GM12801 (cell line): ENCODE measurements around the gene LRRC28.

Source experiments
- TF ChIP-seq, protein P1 (sequence below): IDR thresholded peaks from one replicate; pipeline ENCODE4 v1.5.1; 2011; ENCODE audit warnings: control low read depth; ENCODE audit not compliant: insufficient read length; ENCODE audit errors: extremely low read depth

LRRC28 gene

DNA sequence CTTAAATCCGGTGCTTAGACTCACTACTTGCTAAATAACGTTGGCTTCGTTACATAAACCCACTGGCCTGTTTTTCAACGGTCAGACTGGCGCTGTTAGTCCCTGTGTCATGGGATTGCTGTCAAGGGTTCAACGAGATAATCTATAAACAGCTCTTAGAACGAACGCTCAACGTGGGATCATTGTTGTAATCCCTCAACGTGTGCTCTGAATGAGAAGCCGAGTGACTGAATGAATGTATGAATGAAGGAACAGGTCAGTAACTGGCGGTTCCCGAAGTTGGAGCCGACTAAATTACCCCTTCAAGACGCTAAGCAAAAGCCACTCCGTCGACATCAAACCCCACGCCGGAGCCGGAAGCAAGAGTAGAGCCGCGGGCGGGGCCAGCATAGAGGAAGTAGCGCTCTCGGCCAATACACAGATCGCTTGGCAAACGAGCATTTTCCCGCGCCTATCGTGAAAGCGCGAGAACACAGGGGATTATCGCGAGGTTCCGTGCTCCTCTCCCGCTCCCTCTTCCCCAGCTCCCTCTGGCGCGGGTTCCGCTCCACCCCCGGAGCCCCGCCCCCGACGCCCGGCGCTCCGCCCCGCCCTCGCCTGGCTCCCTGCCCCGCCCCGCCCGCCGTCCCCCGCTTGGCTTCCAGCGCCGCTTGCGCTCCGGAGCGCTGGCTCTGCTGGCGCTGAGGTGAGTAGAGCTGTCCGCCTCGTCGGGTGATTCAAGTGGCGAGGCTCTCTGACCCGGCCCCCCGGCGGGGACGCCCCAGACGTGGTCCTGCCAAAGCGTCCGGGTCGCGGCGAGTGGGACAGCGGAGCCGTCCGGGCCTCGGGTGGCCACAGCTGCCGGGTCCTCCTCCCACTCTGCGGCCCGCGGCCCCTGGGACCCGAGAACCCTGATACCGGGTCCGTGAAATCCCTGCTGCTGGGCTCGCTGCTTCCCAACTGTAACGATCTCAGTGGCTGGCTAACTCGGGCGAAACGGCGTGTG, at the start of gene LRRC28:
LRRC28 (plus strand) TSS at position 625 of the 985 bp plus-strand sequence. CDS start 4,477 bp downstream, outside the sequence.
- TF ChIP-seq, protein P1, sequence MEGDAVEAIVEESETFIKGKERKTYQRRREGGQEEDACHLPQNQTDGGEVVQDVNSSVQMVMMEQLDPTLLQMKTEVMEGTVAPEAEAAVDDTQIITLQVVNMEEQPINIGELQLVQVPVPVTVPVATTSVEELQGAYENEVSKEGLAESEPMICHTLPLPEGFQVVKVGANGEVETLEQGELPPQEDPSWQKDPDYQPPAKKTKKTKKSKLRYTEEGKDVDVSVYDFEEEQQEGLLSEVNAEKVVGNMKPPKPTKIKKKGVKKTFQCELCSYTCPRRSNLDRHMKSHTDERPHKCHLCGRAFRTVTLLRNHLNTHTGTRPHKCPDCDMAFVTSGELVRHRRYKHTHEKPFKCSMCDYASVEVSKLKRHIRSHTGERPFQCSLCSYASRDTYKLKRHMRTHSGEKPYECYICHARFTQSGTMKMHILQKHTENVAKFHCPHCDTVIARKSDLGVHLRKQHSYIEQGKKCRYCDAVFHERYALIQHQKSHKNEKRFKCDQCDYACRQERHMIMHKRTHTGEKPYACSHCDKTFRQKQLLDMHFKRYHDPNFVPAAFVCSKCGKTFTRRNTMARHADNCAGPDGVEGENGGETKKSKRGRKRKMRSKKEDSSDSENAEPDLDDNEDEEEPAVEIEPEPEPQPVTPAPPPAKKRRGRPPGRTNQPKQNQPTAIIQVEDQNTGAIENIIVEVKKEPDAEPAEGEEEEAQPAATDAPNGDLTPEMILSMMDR: no peak

DNA sequence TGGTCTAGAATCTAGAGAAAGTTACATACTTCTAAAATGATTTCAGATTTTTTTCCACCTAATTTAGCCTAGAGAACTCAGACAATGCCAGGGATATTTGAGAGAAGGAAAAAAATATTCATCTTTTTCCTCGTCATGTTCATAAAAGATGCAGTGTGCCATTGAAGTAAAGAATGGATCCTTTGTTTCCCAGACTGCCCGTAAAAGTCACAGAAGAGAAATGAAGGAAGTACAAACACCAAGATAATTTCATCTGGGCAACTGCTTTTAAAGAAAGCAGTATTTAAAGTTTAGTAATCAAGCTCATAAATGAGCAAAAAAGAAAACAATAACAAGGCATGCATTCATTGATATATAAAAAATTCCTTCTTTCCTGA, 49.1 kb upstream of the LRRC28 start:
- TF ChIP-seq, protein P1: no peak

DNA sequence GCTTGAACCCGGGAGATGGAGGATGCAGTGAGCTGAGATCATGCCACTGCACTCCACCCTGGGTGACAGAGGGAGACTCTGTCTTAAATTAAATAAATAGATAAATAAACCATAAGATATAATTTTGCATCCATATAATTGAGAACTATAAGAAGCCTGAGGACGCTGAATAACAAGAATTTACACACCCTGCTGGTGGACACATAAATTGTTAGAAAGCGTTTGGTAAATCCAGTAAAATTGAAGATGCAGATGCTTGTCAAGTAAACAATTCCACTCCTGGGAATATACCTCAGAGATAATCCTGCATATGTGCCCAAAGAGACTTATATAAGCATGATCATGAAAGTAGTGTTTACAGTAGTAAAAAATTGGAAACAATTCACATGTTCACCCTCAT, 43.6 kb upstream of the LRRC28 start:
- TF ChIP-seq, protein P1: no peak

DNA sequence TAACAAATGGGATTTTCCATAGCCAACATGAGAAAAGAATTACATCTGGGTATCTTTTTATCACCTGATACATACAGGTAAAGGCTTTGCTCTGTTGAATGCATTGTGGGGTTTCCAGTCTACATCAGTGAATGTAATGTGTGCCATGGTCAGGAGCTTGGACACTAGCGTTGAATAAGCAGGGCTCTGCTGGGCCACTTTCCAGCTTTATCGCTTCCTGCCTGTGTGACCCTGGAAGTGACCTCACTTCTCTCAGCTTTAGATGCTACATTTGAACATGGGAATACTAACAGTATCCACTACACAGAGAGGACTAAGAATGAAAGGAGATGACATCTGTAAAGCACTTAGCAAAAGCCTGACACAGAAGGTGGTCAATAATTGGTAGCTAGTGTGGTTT, 42.0 kb upstream of the LRRC28 start:
- TF ChIP-seq, protein P1: no peak

DNA sequence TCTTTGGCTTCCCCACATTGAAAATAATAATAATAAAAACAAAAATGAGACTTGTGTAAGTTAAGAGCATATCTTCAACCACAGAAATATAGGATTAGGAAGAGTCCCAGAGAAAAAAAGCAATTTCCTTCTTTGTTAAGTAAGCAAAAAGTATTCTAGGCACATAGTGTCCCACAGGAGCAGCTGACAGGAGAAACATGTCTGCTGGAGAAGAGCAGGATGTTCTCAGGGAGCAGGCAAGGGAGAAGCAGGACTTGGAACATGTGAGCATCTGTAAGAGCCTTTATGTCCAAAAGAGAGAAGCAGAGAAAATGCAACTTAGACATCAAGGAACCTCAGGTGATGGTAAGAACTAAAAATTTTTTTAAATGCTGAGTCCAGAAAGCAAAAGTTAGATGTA, 40.9 kb upstream of the LRRC28 start:
- TF ChIP-seq, protein P1: no peak

DNA sequence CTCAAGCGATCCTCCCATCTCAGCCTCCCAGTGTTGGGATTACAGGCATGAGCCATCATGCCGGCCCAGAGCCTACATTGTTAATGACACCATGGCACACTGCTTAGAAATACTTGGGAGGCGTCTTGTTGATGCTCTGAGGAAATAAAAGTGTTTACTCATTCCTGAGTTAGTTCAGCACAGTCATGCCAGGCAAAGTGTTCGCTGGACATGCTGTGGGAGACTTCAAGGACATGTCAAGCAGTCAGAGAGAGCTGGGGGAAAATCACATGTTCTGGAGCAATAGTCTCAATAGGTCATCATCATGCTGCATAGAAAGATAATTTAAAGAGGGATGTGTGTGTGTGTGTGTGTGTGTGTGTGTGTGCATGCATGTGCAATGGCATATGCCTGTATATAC, 39.4 kb upstream of the LRRC28 start:
- TF ChIP-seq, protein P1: no peak

DNA sequence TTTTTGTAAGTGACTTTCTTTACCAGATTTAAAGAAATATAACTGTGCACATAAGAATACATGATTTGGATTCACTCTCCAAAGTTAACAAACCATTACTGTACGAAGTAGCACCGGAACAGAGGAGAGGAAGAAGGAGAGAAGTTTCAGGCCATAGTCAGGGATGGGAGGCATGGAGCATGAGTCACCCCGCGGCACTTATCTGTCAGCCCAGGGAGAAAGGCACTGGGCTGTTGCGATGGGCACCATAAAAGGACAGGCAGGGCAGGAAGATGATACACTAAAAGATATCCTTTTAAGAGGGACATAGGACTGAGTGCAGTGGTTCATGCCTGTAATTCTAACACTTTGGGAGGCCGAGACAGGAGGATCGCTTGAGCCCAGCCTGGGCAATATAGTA, 38.9 kb upstream of the LRRC28 start:
- TF ChIP-seq, protein P1: no peak
